NCI-H526 treated with DMSO at 0.1 percent for 48 hours (cell line): Measurements from ENCODE around the gene DAZL.

ENCODE experiments used
- DNase-seq: peaks from one replicate; lab custom pipeline; 2025; lab: John Stamatoyannopoulos, UW

DAZL gene

DNA sequence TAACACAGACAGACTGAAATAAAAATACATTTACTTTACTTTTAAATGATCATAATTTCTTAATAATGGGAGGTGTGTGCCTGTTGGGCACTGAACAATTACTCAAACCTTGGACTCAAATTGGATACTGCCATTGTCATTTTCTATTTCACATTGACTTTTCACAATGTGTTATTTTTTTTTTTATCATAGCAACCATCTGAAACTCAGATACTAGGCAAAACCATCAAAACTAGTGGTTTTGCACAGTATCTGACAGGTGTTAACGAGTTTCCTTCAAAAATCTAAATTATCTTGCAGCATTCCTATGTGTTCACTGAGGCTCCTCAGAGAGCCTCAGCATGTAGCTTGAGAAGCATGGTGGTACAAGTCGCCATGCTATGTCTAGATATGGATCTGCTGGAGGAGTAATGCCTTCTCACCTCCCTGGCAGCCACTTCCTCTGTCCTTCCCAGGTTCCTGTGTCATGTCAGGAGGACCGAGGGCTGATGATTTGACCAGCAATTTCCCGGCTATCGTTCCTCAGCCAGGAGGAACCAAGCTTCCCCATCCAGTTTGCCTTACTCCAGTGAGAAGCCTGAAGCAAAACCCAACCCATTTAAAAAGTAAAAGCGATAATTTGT lies 61.9 kb downstream of the DAZL start:
- no peak for DNase-seq

DNA sequence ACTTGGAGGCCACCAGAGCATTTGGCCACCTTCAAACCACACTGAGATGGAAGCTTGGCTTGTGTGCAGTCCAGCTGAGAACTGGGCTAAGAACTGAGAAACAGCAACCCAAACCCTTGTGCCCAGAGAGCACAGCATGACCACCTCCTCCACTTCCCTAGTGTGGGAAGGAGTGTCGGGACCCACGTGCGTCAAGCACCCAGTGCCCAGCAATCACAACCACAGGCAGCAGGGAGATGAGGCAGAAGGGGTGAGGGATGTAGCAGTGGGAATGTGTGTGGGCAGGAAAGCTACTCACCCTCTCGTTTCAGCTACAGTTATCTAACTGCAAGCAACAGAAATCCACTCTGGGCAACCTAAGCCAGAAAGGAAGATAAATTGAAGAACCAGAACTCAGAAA lies 66.7 kb downstream of the DAZL start:
- no peak for DNase-seq

DNA sequence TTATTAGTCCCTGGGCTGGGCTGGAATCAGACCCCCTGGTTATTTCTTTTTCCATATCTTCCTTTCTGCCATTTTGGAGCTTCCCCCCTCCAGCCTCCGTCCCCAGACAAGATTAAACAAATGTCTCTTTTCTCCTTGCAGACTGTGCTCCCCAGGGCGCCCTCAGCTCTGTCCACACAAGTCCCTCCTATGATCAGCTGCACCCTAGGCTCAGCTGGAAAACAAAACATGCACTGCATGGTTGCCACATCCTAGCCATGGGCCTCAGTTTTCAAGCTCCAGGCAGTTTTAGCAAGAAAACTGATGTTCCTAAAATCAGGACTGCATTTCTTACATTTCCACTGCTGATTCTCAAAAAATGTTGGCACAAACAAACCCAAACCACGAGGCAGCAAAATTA lies 68.2 kb downstream of the DAZL start:
- no peak for DNase-seq
